HG02623 (cell line): Measurements from ENCODE around the gene DAGLA.

ENCODE experiments used
- ATAC-seq: cut with Tn5 transposase; IDR thresholded peaks from one replicate; pipeline ENCODE4 v1.9.1; 2021; ENCODE audit warnings: moderate library complexity; ENCODE audit not compliant: unreplicated experiment

DAGLA gene

DNA sequence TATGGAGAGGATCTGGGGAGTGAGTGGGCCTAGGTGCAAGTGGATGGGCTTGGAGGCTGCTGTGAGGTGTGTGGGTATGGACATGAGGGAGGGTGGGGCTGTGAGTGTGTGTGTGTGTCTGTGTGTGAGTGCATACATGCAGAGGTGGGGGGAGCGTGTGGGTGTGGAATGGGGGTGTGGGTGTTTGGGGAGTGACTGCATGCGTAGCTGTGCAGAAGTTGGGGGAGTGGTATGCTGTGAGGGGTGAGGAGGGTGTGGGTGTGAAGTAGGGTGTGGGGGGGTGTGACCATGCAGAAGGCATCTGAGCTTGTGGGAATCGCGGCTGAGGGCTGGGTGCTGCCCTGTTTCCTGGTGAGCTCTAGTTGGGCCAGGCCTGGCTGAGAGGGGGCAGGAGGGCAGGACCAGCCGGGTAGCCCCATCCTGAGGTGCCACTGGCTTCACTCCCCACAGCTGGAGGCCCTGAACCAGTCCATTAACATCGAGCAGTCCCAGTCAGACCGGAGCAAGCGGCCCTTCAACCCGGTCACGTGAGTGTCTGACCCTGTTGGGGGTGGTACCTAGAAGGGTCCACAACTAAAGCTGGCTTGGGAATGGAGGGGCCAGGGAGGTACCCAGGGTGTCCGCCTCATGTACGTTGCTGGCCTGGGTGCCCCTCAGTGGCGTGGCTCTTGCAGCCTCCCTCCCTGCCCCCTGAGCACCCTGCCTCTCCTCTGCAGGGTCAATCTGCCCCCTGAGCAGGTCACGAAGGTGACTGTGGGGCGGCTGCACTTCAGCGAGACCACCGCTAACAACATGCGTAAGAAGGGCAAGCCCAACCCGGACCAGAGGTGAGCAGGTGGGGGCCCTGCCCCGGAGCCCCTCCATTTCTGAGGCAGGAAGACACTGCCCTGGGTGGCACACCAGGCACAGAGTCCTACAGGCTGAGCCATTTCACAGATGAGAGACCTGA, 95.7 kb downstream of the DAGLA start:
- no peak for ATAC-seq

DNA sequence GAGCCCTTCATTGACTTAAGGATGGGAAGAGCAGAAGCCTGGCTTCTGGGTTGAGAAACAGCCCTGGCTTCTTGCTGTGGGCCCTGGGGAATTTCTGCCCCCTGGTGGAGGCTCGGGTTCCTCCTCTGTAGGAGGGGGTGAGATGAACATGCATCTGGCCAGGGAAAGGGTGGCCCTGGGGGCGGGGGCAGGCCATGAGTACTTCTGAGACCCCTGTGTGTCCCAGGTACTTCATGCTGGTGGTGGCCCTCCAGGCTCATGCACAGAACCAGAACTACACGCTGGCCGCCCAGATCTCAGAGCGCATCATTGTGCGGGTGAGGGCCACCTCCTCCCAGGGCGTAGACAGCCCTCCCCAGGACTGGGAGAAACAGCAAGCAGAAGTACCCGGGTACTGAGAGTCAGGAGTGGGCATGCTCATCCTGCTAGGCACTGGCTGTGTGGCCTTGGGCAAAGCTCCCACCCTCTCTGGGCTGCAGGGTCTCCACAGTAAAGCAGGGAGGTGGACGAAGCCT, 96.4 kb downstream of the DAGLA start:
- ATAC-seq = no peak

- ATAC-seq = no peak
These were observed 97.3 kb downstream of the DAGLA start for GRCh38 chr11:61777234-61778090.

DNA sequence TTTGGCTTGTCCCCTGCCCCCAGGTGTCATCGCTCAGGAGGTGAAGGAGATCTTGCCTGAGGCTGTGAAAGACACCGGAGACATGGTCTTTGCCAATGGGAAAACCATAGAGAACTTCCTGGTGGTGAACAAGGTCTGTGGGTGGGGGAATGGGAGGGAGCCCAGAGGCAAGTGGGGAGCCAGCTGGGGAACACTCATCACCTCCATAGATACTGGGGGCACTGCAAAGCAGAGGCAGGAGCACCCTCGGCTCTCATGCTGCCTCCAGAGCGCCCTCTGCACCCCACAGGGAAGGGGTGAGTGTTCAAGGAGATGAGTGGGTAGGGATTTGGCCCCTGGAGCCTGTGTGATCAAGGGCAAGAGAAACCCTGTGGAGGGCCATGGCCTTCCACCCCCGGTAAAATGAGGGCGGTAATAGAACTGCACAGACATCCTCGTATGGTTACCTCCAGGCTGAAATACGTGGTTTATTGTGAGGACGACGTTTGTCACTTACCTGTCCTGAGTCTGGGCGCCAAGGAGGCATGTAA, 98.2 kb downstream of the DAGLA start:
- no peak for ATAC-seq

DNA sequence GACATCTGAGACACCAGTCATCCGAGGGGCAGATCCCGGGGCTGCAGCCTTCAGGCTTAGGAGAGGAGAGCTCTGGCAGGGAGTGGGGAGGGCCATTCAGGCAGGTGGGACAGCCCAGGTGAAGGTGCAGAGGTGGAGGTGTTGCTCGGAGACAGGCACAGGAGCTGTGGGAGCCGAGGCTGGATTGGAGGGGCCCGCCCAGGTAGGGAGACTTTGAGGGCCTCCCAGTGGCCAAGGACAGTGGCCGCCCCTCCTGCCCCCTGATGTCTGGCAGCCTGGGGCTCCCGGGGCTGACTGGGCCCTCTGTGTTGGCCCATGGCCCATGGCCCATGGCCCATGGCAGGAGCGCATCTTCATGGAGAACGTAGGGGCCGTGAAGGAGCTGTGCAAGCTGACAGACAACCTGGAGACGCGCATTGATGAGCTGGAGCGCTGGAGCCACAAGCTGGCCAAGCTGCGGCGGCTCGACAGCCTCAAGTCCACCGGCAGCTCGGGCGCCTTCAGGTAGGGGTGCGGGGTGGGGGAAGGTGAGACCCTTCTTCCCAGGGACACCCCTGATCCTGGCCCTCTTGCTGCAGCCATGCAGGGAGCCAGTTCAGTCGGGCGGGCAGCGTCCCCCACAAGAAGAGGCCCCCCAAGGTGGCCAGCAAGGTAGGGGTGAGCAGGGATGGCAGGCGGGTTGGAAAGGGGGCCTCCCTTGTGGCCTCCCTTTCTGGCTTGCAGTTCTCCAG, 98.9 kb downstream of the DAGLA start:
- ATAC-seq = no peak

DNA sequence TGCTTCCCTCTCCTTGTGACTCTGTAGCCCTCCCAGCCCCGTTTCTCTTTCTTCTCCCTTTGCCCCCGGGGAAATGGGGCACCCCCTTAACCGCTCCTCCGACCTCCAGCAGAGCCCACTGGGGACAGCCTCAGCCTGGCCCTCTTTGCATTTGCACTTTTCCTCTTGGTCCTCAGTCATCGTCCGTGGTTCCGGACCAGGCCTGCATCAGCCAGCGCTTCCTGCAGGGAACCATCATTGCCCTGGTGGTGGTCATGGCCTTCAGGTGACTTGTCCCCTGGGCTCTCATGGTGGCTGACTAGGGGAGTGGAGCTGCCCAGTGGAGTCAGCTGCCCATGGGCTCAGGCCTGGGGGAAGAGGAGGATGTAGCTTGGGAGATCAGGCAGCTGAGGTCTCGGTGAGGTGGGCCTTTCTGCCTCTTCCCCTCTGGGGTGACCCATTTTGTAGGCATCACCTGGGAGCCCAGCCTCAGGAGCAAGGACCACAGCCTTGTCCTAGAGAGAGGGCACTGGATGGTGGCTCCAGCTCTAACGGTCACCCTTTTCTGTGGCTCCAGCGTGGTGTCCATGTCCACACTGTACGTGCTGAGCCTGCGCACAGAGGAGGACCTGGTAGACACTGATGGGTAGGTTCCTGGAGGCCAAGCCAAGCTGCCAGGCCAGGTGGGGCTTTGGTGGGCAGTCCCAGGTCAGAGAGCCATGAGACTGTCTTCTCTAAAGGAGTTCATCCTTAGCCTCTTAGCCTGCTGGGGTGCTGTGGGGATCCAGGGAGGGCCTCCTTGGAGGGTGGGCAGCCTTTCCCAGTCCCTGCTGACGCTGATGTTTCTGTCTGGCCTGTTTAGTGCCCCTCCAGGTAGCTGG, 99.7 kb downstream of the DAGLA start:
- no peak for ATAC-seq

DNA sequence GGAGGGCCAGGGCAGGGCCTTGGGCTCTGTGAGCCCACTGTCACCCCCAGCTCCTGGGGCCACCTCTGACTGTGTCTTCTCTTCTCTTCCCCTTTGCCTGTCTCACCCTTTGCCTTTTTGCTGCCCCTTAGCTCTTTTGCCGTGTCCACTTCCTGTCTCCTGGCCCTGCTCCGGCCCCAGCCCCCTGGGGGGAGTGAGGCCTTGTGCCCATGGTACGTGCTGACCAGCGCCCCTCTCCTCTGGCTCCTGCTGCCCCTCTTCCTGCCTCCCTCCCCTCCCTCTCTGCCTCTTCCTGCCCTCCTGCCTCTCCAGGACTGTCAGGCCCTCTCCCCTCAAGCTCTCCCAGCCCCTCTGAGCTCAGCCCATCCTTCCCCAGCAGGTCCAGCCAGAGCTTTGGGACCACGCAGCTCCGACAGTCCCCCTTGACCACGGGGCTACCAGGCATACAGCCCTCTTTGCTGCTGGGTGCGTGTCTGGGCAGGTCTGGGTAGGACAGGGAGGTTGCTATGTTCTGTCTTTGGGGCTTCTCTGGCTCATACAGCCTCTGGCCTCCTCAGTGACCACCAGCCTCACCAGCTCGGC, 100.5 kb downstream of the DAGLA start:
- no peak for ATAC-seq

- no peak for ATAC-seq
These were observed 101.4 kb downstream of the DAGLA start for GRCh38 chr11:61781585-61781984.

GRCh38 chr11:61782299-61782698, 102.1 kb downstream of the DAGLA start:
- no peak for ATAC-seq

- ATAC-seq = no peak
These were observed 102.7 kb downstream of the DAGLA start for GRCh38 chr11:61782841-61783240.

DNA sequence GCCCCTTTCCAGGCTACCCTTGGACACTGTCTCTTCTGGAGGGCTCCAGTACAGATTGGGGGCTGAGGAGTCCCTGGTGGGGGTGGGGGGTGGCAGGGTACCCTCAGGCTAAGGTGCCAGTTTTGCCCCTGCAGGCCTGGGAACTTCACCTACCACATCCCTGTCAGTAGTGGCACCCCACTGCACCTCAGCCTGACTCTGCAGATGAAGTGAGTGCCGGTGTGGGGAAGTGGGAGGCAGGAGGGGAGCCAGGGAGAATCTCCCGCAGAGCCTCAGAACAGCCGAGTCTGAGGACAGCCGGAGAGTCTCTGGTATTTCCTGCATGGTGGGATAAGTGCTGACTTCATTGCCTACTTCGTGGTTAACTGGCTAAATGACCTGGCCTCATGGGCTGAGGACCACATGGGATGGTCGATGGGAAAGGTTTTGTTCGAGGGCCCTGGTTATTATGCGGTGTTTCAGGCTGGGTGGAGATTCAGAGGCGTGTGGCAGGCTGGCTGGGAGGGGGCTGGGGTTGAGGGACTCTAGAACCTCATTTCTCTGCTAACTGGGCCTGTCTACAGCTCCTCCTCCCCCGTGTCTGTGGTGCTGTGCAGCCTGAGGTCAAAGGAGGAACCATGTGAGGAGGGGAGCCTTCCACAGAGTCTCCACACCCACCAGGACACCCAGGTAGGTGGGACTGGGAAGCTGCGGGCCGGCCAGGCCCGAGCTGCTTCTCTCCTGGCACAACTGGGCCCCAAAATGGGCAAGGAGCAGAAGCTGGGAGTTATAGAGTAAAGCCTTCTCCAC, 103.7 kb downstream of the DAGLA start:
- ATAC-seq = no peak

GRCh38 chr11:61784506-61784805, 104.3 kb downstream of the DAGLA start:
- no peak for ATAC-seq

- ATAC-seq = no peak
These were observed 105.7 kb downstream of the DAGLA start for GRCh38 chr11:61785837-61786402.

GRCh38 chr11:61787928-61788491, 107.8 kb downstream of the DAGLA start:
- ATAC-seq = no peak

DNA sequence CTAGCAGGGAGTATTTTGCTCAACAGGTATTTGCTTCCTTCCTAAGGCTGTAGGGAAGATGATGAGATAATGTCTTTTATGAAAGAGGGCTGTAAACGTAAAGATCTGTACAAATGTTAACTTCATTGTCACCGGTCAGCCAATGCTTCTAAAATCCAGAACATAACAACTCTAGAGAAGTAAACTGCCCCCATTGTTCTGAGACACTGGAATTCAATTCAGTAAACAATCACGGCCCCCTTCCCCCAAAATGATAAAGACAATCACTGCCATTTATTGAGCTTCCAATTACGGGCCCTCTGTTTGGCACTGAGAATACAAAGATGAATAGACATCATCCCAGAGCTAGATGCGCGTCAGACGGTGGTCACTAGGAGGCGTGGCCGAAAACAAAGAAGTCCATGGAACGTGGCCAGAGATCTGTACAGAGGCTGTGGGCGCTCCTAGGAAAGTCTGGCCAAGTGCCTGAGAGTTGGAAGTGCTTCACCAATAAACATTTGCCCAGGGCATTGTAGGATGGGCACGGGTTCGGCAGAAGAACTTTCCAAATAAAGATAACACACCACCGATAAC, 111.6 kb downstream of the DAGLA start:
- ATAC-seq = no peak

DNA sequence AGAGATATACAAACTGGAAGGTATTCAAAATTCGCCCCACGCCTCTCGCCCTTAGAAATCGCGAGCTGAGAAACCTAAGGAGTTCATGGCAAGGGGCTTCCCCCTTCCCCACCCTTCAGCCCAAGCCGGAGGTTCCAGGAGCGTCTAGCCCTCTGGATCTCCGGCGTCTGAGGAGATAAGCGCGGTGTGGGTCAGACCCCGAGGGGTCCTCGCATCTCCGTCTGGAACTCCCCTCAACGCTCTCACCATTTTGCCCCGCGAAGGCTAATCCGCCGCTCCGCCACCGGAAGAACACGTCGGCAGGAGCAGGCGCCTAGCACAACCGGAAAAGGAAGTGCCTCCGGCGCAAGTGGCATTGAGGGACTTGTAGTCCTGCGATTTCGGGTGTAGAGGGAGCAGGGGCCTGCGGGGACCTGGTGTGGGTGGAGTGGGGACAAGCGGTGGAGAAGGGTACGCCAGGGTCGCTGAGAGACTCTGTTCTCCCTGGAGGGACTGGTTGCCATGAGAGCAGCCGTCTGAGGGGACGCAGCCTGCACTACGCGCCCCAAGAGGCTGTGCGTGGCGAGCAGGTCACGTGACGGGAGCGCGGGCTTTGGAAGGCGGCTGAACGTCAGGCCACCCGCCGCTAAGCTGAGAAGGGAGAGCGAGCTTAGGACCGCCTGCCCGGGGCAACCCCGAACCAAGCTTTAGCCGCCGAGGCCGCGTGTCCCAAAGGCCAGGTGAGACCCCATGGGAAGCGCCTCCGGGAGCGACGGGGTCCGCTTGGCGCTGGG, 112.3 kb downstream of the DAGLA start, which contains the start of the genes FEN1 and TMEM258:
Gene FEN1 (plus strand): TSS at position 602 of the 773 bp plus-strand sequence. CDS start 2,451 bp downstream, outside the sequence.
Gene TMEM258 (minus strand): TSS at position 290 of the 773 bp plus-strand sequence. CDS start 41 bp downstream, at position 249.
- ATAC-seq = peak; percentile 82
